GM12878 (cell line): ENCODE results near the gene WDFY4. TPM values are rescaled to one million over a fixed set of nuclear protein-coding genes. Genes with fewer than 3 reads are reported as not detected.

Experiments
- ATAC-seq: fragments of 200-7000 bp; cut with Tn5 transposase; 3 replicates; pipeline ENCODE4 v1.9.1; 2020; ENCODE audit warnings: mild to moderate bottlenecking, moderate library complexity
- BruUV-seq: library from RNA; stranded (reverse); fragments of 400-500 nt; replicated peaks from 2 replicates; lab custom pipeline; 2021; lab: Mats Ljungman, UMichigan
- CTCF ChIA-PET: fragments of 300-600 bp; sonication (Branson Sonifier 250); formaldehyde crosslinking; extraction: SDS; loops from one replicate; lab custom pipeline; 2021; ENCODE audit warnings: inconsistent platforms; lab: Yijun Ruan, JAX
- POLR2A ChIA-PET: fragments of 350-600 bp; formaldehyde crosslinking; extraction: SDS; loops from one replicate; lab custom pipeline; 2021; ENCODE audit warnings: inconsistent platforms; lab: Charles Lee
- RAD21 ChIA-PET: fragments of 300-600 bp; sonication (Branson Sonifier 250); formaldehyde crosslinking; loops from one replicate; lab custom pipeline; 2023; ENCODE audit warnings: antibody characterized with exemption; ENCODE audit not compliant: unreplicated experiment; lab: Charles Lee
- SMC1A ChIA-PET: fragments of 300-600 bp; sonication (Branson Sonifier 250); formaldehyde crosslinking; loops from one replicate; lab custom pipeline; 2023; ENCODE audit not compliant: unreplicated experiment, uncharacterized antibody; lab: Charles Lee
- DNase-seq: peaks from one replicate; pipeline ENCODE4 v3.0.0-alpha.2; 2011; ENCODE audit warnings: low read depth, low spot score
- FAIRE-seq: peaks from 3 replicates; lab custom pipeline; 2011; peaks lifted over from hg19 to GRCh38; lab: Jason Lieb, UNC
- H2AFZ ChIP-seq: 2 replicates; pipeline ENCODE4 v1.6.0; 2011; ENCODE audit warnings: low read depth, low read length, control low read depth; ENCODE audit not compliant: control insufficient read depth
- H3K27ac ChIP-seq: 2 replicates; pipeline ENCODE4 v1.5.1; 2011; ENCODE audit warnings: control low read depth; ENCODE audit not compliant: control insufficient read depth, insufficient read depth
- H3K27me3 ChIP-seq, 2 experiments: replicated peaks in 1 of 2; 2 replicates each; pipeline versions ENCODE4 v1.6.0 to v1.6.1; 2011; ENCODE audit warnings: low read length in 1 of 2; ENCODE audit not compliant: control insufficient read depth in 2 of 2, insufficient read depth in 2 of 2
- H3K36me3 ChIP-seq, 2 experiments: 2 replicates each; pipeline ENCODE4 v1.5.1; 2011; ENCODE audit warnings: low read length in 1 of 2; ENCODE audit not compliant: control insufficient read depth in 2 of 2, insufficient read depth in 2 of 2
- H3K4me1 ChIP-seq: 2 replicates; pipeline ENCODE4 v1.6.1; 2011; ENCODE audit warnings: mild to moderate bottlenecking, low read length, moderate library complexity, mixed read lengths; ENCODE audit not compliant: control insufficient read depth, insufficient read depth
- H3K4me2 ChIP-seq: 2 replicates; pipeline ENCODE4 v1.6.0; 2011; ENCODE audit warnings: control low read depth; ENCODE audit not compliant: control insufficient read depth, insufficient read depth
- H3K4me3 ChIP-seq: fragments of 200-600 bp; sonication (generic); 2 replicates; pipeline ENCODE4 v1.5.1; 2016
- H3K79me2 ChIP-seq: 2 replicates; pipeline ENCODE4 v1.6.0; 2011; ENCODE audit warnings: low read length; ENCODE audit not compliant: control insufficient read depth, insufficient read depth
- H3K9ac ChIP-seq: 2 replicates; pipeline ENCODE4 v1.8.0; 2011; ENCODE audit warnings: low read length, control low read depth, mixed read lengths; ENCODE audit not compliant: control insufficient read depth, insufficient read depth
- H3K9me3 ChIP-seq: replicated peaks from 3 replicates; pipeline ENCODE4 v1.5.1; 2011; ENCODE audit warnings: mild to moderate bottlenecking, low read length; ENCODE audit not compliant: control insufficient read depth, insufficient read depth
- H4K20me1 ChIP-seq: 2 replicates; pipeline ENCODE4 v1.6.0; 2011; ENCODE audit not compliant: control insufficient read depth, insufficient read depth
- HDAC6 ChIP-seq: fragments of 200-600 bp; sonication (generic); IDR thresholded peaks from one replicate; pipeline ENCODE4 v1.8.0; 2017; ENCODE audit warnings: antibody characterized with exemption; ENCODE audit not compliant: unreplicated experiment
- KAT2A ChIP-seq: conservative IDR thresholded peaks from 2 replicates; pipeline ENCODE4 v1.6.1; 2011; ENCODE audit warnings: low read depth, low read length; ENCODE audit not compliant: control insufficient read depth
- KLF5 ChIP-seq: fragments of 450-650 bp; IDR thresholded peaks from 2 replicates; pipeline ENCODE4 v1.6.1; 2014; ENCODE audit warnings: mild to moderate bottlenecking; ENCODE audit not compliant: partially characterized antibody
- MEF2B ChIP-seq: fragments of 450-650 bp; IDR thresholded peaks from 2 replicates; pipeline ENCODE4 v1.6.1; 2018; ENCODE audit warnings: mild to moderate bottlenecking, moderate library complexity; ENCODE audit not compliant: partially characterized antibody, poor library complexity, severe bottlenecking
- MYB ChIP-seq: fragments of 150-350 bp; IDR thresholded peaks from 2 replicates; pipeline ENCODE4 v1.6.1; 2014; ENCODE audit warnings: mild to moderate bottlenecking, low read depth, low read length, borderline replicate concordance
- NFIC ChIP-seq: IDR thresholded peaks from 2 replicates; pipeline ENCODE4 v1.6.1; 2012; ENCODE audit warnings: low read depth, mild to moderate bottlenecking, inconsistent platforms, low read length, moderate library complexity
- NFXL1 ChIP-seq: fragments of 450-650 bp; IDR thresholded peaks from 2 replicates; pipeline ENCODE4 v1.6.1; 2017; ENCODE audit warnings: antibody characterized with exemption, mild to moderate bottlenecking, borderline replicate concordance
- NR2C1 ChIP-seq: fragments of 450-650 bp; IDR thresholded peaks from 2 replicates; pipeline ENCODE4 v1.6.1; 2017; ENCODE audit warnings: antibody characterized with exemption, mild to moderate bottlenecking, moderate library complexity
- RAD21 ChIP-seq: IDR thresholded peaks from 2 replicates; pipeline ENCODE4 v1.6.1; 2011; ENCODE audit warnings: mild to moderate bottlenecking, low read depth, low read length, moderate library complexity; ENCODE audit not compliant: insufficient read depth
- RBBP5 ChIP-seq: fragments of 200-600 bp; sonication (generic); conservative IDR thresholded peaks from 2 replicates; pipeline ENCODE4 v1.6.1; 2016
- TCF7 ChIP-seq: IDR thresholded peaks from 2 replicates; pipeline ENCODE4 v1.6.1; 2014; ENCODE audit warnings: antibody characterized with exemption, borderline replicate concordance
- ZSCAN29 ChIP-seq: fragments of 450-650 bp; IDR thresholded peaks from 2 replicates; pipeline ENCODE4 v1.6.1; 2017; ENCODE audit warnings: mild to moderate bottlenecking, moderate library complexity
- WGBS: methylation state at CpG from one replicate; pipeline ENCODE4 v1.1.6; 2016; ENCODE audit warnings: low lambda C conversion rate; ENCODE audit not compliant: insufficient replicate concordance, insufficient coverage; ENCODE audit errors: missing lambda C conversion rate; 5-methylcytosine and 5-hydroxymethylcytosine counted together
- in situ Hi-C: fragments of 300-500 bp; cut with MboI; formaldehyde crosslinking; loops from 9 replicates; pipeline ENCODE4 v1.14.3; 2018; ENCODE audit warnings: mixed read lengths
- intact Hi-C: fragments of 100-400 bp; cut with micrococcal nuclease; formaldehyde crosslinking; loops from one replicate; pipeline ENCODE4 v1.14.2; 2022; ENCODE audit not compliant: unreplicated experiment
- polyA plus RNA-seq, 11 experiments: library from polyadenylated mRNA; depleted of rRNA in 4 of 11; unstranded in 6 of 11; stranded (reverse) in 5 of 11; fragments of >200 nt; fragmentation: Nextera tagmentation in 4 of 11; fragmentation: Illumina TruSeq in 1 of 11; extraction: Ambion mirVana in 4 of 11; extraction: Trizol in 1 of 11; gene quantifications; 1 replicate in 1 of 11; 2 replicates in 10 of 11; pipeline versions ENCODE4 v1.2.1 to v1.2.3, GENCODE V29; 2011 to 2016; ENCODE audit warnings: inconsistent platforms in 2 of 11, missing spikeins in 2 of 11, low read depth in 1 of 11
- total RNA-seq, 4 experiments: library from RNA; depleted of rRNA in 3 of 4; stranded (reverse); fragments of >200 nt in 3 of 4; fragmentation: Illumina TruSeq in 1 of 4; extraction: Trizol in 1 of 4; gene quantifications; 2 replicates each; pipeline versions ENCODE4 v1.2.1 to v1.2.3, GENCODE V29; 2013 to 2021
- TF ChIP-seq, protein P1 (sequence below): fragments of 450-650 bp; IDR thresholded peaks from 2 replicates; pipeline ENCODE4 v1.6.1; 2017; ENCODE audit warnings: mild to moderate bottlenecking, moderate library complexity
- TF ChIP-seq, protein P2 (sequence below): IDR thresholded peaks from 2 replicates; pipeline ENCODE4 v1.6.1; 2012; ENCODE audit warnings: low read depth, low read length, improper control_type of control experiment
- TF ChIP-seq, protein P3 (sequence below): fragments of 450-650 bp; IDR thresholded peaks from 2 replicates; pipeline ENCODE4 v1.6.1; 2014; ENCODE audit warnings: mild to moderate bottlenecking
- TF ChIP-seq, protein P4 (sequence below): fragments of 150-350 bp; IDR thresholded peaks from 2 replicates; pipeline ENCODE4 v1.6.1; 2014; ENCODE audit warnings: mild to moderate bottlenecking, low read depth, low read length

Gene WDFY4
- total and polyA plus RNA-seq, 10 of the 15 experiments (the other 5 are each of a cell fraction or from before 2014, with no cell fraction given): 13.5 to 132 (median 47.3) TPM

DNA sequence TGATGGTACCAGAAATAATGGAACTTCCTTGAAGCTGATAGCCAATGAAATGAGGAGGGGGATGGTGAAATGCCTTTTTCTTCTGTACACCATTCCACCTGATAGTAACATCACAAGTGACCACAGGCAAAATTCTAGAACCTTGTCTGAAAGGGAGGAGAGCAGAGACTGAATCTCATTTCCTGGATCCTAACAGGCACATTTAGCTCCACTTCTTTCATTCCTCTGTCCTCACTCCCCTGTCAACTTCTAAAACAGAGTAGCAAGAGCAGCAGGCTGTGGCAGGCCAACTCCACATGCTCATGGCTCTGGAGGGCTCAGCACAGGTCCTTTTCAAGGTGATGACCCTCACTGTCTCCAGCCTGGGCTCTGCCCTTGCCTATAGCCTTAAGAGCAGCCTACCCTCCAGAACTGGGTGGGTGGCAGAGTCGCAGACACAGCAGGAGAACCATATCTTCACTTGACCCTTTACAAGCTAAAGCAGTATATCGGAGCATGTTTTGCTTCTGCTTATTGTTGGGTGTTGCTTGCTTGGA, 255.2 kb downstream of the WDFY4 start, which contains the start of gene LRRC18 (continued):
- TF ChIP-seq, protein P1, sequence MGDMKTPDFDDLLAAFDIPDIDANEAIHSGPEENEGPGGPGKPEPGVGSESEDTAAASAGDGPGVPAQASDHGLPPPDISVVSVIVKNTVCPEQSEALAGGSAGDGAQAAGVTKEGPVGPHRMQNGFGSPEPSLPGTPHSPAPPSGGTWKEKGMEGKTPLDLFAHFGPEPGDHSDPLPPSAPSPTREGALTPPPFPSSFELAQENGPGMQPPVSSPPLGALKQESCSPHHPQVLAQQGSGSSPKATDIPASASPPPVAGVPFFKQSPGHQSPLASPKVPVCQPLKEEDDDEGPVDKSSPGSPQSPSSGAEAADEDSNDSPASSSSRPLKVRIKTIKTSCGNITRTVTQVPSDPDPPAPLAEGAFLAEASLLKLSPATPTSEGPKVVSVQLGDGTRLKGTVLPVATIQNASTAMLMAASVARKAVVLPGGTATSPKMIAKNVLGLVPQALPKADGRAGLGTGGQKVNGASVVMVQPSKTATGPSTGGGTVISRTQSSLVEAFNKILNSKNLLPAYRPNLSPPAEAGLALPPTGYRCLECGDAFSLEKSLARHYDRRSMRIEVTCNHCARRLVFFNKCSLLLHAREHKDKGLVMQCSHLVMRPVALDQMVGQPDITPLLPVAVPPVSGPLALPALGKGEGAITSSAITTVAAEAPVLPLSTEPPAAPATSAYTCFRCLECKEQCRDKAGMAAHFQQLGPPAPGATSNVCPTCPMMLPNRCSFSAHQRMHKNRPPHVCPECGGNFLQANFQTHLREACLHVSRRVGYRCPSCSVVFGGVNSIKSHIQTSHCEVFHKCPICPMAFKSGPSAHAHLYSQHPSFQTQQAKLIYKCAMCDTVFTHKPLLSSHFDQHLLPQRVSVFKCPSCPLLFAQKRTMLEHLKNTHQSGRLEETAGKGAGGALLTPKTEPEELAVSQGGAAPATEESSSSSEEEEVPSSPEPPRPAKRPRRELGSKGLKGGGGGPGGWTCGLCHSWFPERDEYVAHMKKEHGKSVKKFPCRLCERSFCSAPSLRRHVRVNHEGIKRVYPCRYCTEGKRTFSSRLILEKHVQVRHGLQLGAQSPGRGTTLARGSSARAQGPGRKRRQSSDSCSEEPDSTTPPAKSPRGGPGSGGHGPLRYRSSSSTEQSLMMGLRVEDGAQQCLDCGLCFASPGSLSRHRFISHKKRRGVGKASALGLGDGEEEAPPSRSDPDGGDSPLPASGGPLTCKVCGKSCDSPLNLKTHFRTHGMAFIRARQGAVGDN: no peak
- no peak for TF ChIP-seq TCF7
- TF ChIP-seq RAD21: no peak
- TF ChIP-seq ZSCAN29: no peak
- no peak for TF ChIP-seq NFIC
- no peak for TF ChIP-seq NR2C1

DNA sequence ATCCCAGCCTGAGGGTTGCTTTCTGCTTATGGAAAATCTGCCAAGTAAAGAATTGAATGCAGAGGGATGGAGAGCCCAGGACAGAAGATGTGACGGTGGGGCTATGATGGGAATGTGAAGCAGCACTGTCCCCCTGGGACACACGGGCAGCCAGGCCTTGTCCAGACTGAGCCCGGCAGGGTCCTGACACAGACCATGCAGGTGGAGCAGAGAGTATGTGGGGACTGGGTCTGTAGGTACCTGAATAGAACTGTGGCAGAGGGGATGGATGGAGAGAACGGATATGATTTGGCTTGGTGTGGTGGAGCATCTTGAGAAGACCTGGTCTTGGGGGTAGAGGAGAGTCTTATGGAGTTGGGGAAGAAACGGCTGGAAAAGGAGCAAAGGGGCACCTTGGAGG, 255.7 kb downstream of the WDFY4 start:
- ATAC-seq (no peak), DNase-seq (no peak), FAIRE-seq (no peak)
- in situ Hi-C loops (no loop called here), intact Hi-C loops (no loop called here)
- no TSS peak for BruUV-seq
- RAD21 ChIA-PET: no interaction called here
- 100% methylated on average over 5 of the region's 5 CpGs for whole genome bisulfite sequencing
- CTCF ChIA-PET: interaction anchor here (1.2 kb wide), 1 partner anchor 180 kb away, joined by 4 read pairs; no protein-coding TSS in a partner anchor
- Histone ChIP-seq H3K27me3 (no peaks in the 10 kb centered on the region), H2AFZ (no peak overlapping the region), H4K20me1 (no peaks in the 10 kb centered on the region), H3K4me1 (no peaks in the 10 kb centered on the region), H3K9ac (no peak overlapping the region), H3K27ac (no peak overlapping the region), H3K9me3 (no peaks in the 10 kb centered on the region), H3K79me2 (no peaks in the 10 kb centered on the region), H3K4me3 (no peak overlapping the region), H3K4me2 (no peak overlapping the region), H3K36me3 (peaks cover 4 to 9% of the 10 kb centered on the region in 2 experiments; a peak in 3 of 4 replicates)
- SMC1A ChIA-PET: no interaction called here
- POLR2A ChIA-PET: no interaction called here
- no peak for TF ChIP-seq NFXL1
- TF ChIP-seq, protein P2, sequence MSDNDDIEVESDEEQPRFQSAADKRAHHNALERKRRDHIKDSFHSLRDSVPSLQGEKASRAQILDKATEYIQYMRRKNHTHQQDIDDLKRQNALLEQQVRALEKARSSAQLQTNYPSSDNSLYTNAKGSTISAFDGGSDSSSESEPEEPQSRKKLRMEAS: no peak
- no peak for TF ChIP-seq KLF5
- TF ChIP-seq MEF2B: no peak
- no peak for TF ChIP-seq RAD21
- TF ChIP-seq, protein P3, sequence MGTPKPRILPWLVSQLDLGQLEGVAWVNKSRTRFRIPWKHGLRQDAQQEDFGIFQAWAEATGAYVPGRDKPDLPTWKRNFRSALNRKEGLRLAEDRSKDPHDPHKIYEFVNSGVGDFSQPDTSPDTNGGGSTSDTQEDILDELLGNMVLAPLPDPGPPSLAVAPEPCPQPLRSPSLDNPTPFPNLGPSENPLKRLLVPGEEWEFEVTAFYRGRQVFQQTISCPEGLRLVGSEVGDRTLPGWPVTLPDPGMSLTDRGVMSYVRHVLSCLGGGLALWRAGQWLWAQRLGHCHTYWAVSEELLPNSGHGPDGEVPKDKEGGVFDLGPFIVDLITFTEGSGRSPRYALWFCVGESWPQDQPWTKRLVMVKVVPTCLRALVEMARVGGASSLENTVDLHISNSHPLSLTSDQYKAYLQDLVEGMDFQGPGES: no peak
- TF ChIP-seq, protein P4, sequence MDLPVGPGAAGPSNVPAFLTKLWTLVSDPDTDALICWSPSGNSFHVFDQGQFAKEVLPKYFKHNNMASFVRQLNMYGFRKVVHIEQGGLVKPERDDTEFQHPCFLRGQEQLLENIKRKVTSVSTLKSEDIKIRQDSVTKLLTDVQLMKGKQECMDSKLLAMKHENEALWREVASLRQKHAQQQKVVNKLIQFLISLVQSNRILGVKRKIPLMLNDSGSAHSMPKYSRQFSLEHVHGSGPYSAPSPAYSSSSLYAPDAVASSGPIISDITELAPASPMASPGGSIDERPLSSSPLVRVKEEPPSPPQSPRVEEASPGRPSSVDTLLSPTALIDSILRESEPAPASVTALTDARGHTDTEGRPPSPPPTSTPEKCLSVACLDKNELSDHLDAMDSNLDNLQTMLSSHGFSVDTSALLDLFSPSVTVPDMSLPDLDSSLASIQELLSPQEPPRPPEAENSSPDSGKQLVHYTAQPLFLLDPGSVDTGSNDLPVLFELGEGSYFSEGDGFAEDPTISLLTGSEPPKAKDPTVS: no peak
- no peak for TF ChIP-seq MYB
- no peak for TF ChIP-seq KAT2A
- no peak for TF ChIP-seq HDAC6
- TF ChIP-seq RBBP5: no peak
